ENCODE data around the gene LRRC59.
"Not testable (repeated sequence)": the region's sequence is repeated elsewhere in the genome, so short reads cannot be mapped to it uniquely, and the experiment has no call there.

- TF ChIP-seq CTCF, POLR2A (IDR thresholded peaks at IDR 0.05): not testable (repeated sequence)
Observed at GRCh38 chr17:50419577-50419976, 22.3 kb upstream of the LRRC59 start.
